ENCODE data around the gene PRDM7. TPM values are rescaled to one million over a fixed set of nuclear protein-coding genes. Genes with fewer than 3 reads are reported as not detected.

Gene PRDM7
- total RNA-seq, 1 experiment from 2014 or later, result not detected

- Histone ChIP-seq H3K23me2 (ENCODE audit: insufficient read length, low read depth, low read length, poor library complexity, severe bottlenecking) (no peaks in the 10 kb centered on the region), H2AK5ac (ENCODE audit: insufficient read length, low read length) (no peak overlapping the region), H3K9me3 (ENCODE audit: control insufficient read depth, low read depth, low read length) (no peaks in the 10 kb centered on the region), H4K8ac (replicated peaks; ENCODE audit: insufficient read length, low read depth, low read length) (no peak overlapping the region), H3K56ac (ENCODE audit: insufficient read length, low read depth, low read length) (no peak overlapping the region), H3K23ac (ENCODE audit: insufficient read length, low read depth, low read length) (no peak overlapping the region), H3K18ac (ENCODE audit: insufficient read length, low read depth, low read length) (no peak overlapping the region), H2BK5ac (ENCODE audit: insufficient read length, low read length) (no peak overlapping the region), H3K79me2 (ENCODE audit: insufficient read depth, low read length) (no peaks in the 10 kb centered on the region), H3K4ac (ENCODE audit: low read depth, low read length) (no peak overlapping the region), H2AFZ (ENCODE audit: low read length) (no peak overlapping the region), H2BK20ac (ENCODE audit: low read depth, low read length, poor library complexity, severe bottlenecking) (no peak overlapping the region), H4K5ac (ENCODE audit: insufficient read length, low read depth, low read length) (no peak overlapping the region), H3K4me1 (ENCODE audit: insufficient read depth, low read length) (no peaks in the 10 kb centered on the region), H4K20me1 (ENCODE audit: control insufficient read depth, insufficient read depth, insufficient read length) (no peaks in the 10 kb centered on the region), H4K91ac (ENCODE audit: insufficient read length, low read depth, low read length) (no peak overlapping the region), H2BK120ac (ENCODE audit: low read depth, low read length, poor library complexity, severe bottlenecking) (no peak overlapping the region), H3K27me3 (ENCODE audit: insufficient read depth, low read length) (peaks cover 6% of the 10 kb centered on the region; the same call in 1 of the 2 replicates), H2BK12ac (ENCODE audit: insufficient read length, low read depth, low read length) (no peak overlapping the region), H3T11ph (ENCODE audit: low read length) (no peak overlapping the region), H3K4me2 (ENCODE audit: insufficient read depth, insufficient read length, low read length) (no peak overlapping the region), H3K14ac (ENCODE audit: insufficient read depth, low read length) (no peak overlapping the region), H3K9ac (ENCODE audit: extremely low read depth, insufficient read length, low read length) (no peak overlapping the region), H3K27ac (ENCODE audit: insufficient read length, low read depth, low read length) (no peak overlapping the region), H3K79me1 (ENCODE audit: insufficient read depth, low read depth, low read length, poor library complexity, severe bottlenecking) (no peaks in the 10 kb centered on the region), H2BK15ac (ENCODE audit: low read depth, low read length) (no peak overlapping the region)
- DNase-seq, result no peak
- H3K4me3 Mint-ChIP-seq, result no peak overlapping the region
- H3K4me1 Mint-ChIP-seq, result peaks cover 6 to 8% of the 10 kb centered on the region in 2 experiments
- WGBS (ENCODE audit: extremely low coverage, insufficient read length, low lambda C conversion rate), result no CpG with 5 or more reads among the region's 5 CpGs
- H3K27me3 Mint-ChIP-seq (ENCODE audit: low read depth), result peaks cover 57% of the 10 kb centered on the region
- H3K36me3 Mint-ChIP-seq (ENCODE audit: insufficient read depth in 1 of 3, low read depth in 3 of 3), result no peaks in the 10 kb centered on the region; a peak in 2 of 7 replicates
- peaks cover 18 to 21% of the 10 kb centered on the region in 2 experiments for H3K9me3 Mint-ChIP-seq
- no peak overlapping the region for H3K27ac Mint-ChIP-seq
- TF ChIP-seq CTCF (conservative IDR thresholded peaks at IDR 0.05), result no peak
Observed at GRCh38 chr16:90072442-90073105, 4.6 kb downstream of the PRDM7 start.

All from H9 (cell line).